Medulla oblongata (tissue), 1 donor: ENCODE measurements around the gene CAPN11.
A peak's percentile ranks its signal among the peaks of the same experiment; 100 is the strongest.

ENCODE experiments used
- DNase-seq: peaks from one replicate; pipeline ENCODE4 v3.0.0-alpha.2; 2015; ENCODE audit errors: extremely low spot score

CAPN11 gene

DNA sequence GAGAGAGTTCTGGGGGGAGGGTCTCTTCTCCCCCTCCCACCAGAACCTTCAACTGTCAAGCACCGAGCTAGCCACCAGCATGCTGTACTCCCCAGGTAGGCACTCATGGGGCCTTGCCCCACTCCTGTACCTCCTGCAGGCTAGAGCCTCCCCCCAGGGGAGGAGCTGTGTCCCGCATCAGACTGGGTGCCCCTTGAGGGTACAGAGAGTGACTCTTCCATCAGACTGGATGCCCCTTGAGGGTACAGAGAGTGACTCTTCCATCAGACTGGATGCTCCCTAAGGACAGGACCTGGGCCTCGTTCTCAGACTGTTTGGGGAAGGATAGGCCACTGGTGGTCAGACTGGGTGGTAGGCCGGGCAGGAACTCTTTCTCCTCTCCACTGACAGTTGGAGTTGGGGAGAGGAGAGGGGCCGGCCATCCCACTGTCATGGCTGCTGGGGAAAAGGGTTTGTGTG, at the start of gene CAPN11:
CAPN11 (plus strand) TSS at position 51 of the 459 bp plus-strand sequence; CDS start at position 80, 29 bp downstream.
- DNase-seq = no peak

DNA sequence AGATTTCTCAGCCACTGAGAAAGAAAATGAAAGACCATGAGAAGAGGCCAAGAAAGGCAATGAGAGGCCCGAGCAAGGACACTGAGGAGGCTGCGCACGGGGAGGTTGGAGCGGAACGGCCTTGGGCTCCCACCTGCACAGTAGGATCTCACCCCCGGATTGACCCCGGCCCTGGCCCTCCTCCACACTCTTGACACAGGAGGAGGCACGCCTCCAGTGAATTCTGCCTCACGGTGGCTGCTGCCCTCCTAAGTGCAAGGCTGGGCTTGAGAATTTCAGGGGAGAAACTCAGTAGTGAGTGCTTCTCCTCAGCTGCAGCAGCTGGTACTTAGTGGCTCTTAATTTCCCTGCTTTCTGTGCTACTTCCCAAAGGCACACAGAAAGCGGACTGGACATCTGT, 49.4 kb upstream of the CAPN11 start:
- no peak for DNase-seq

GRCh38 chr6:44110005-44110676, 48.5 kb upstream of the CAPN11 start:
- DNase-seq = no peak

GRCh38 chr6:44110966-44111365, 47.7 kb upstream of the CAPN11 start:
- DNase-seq = no peak

- DNase-seq = no peak
Observed at GRCh38 chr6:44111434-44112417, 46.9 kb upstream of the CAPN11 start.

GRCh38 chr6:44113414-44113813, 45.2 kb upstream of the CAPN11 start:
- DNase-seq = no peak

- DNase-seq = no peak
Observed at GRCh38 chr6:44115866-44116265, 42.8 kb upstream of the CAPN11 start.

- DNase-seq = no peak
Observed at GRCh38 chr6:44116641-44117382, 41.8 kb upstream of the CAPN11 start.

DNA sequence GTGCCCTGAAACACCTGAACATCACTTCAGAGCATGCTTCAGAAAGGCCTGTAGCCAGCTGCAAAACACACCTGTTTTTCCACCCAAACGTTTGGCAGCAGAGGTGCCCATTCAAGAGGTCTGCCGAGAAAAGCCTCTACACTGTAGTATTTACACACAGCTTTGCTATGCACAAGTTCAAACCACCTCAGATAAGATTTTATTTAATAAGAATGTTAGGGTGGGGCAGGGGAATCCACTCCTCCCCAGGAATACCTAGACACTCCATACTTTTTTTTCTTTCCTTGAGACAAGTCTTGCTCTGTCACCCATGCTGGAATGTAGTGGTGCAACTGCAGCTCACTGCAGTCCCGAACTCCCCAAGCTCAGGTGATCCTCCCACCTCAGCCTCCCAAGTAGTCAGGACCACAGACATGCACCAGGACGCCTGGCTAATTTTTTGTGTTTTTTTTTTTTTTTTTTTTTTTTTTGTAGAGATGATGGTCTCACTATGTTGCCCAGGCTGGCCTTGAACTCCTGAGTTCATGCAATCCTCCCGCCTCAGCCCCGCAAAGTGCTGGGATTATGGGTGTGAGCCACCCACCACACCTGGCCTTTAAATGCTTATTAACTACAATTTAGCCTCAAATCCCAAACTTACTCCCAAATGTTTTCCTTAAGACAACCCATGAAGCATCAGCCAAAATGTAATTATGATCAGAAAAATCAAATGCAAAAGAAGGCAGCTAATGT, 41.1 kb upstream of the CAPN11 start:
- no peak for DNase-seq

DNA sequence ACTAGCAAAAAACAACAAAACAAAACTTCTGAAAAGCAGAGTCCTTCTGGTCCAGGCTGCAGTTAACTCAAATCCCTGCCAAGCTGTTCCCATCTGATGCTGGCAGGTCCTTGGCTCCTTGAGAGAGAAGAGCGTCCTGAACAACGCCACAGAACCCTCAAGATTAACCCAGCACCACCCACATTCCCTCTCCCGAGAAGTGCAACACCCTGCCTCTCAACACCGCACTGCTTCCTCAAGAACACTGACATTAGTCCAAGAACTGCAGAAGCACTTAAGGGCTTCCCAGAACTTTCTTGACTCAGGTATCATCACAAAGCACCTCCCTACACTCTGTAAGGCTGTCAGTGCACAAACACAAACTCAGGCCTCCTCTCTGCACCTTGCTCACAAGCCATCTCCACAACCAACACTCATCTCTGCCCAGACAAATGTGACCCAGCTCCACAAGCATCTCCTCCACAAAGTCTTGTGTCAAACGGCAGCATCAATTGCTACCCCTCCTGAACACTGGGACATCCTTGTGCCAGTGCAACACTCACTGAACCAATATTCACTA, 38.8 kb upstream of the CAPN11 start:
- DNase-seq = no peak

DNA sequence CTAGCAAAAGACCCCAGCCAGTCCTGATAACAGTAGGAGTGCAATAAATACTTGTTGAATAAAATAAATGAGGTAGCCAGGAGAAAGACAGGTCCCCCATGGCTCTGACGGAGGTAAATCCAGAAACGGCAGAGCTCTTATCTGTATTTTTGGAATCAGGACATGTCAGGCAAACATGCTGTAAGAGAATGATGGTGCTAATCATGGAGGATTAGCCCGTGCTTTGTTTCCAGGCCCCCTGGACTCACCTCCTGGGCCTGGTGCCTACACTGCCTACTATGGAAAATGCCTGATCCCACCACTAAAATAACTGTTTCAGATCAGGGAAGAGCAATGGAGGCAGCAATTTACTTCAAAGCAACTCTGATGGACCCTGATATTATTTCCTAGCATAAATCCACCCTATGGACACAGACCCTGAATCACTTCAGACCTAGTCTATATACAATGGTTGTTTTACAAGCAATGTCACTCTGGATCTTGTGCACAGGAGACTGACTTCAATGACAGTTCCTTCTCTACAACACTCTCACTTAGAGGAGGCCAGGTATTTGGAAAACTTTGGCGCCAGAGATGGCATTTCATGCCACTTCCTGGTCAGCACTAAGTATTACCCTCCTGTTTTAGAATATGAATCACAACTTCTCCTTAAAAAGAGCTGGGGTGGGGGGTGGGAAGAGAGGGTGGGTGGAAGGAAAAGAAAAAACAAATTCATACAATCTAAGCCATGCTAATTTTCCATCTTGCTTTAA, 37.8 kb upstream of the CAPN11 start:
- DNase-seq = no peak

GRCh38 chr6:44122801-44123200, 35.8 kb upstream of the CAPN11 start:
- no peak for DNase-seq

GRCh38 chr6:44123544-44123943, 35.1 kb upstream of the CAPN11 start:
- no peak for DNase-seq

DNA sequence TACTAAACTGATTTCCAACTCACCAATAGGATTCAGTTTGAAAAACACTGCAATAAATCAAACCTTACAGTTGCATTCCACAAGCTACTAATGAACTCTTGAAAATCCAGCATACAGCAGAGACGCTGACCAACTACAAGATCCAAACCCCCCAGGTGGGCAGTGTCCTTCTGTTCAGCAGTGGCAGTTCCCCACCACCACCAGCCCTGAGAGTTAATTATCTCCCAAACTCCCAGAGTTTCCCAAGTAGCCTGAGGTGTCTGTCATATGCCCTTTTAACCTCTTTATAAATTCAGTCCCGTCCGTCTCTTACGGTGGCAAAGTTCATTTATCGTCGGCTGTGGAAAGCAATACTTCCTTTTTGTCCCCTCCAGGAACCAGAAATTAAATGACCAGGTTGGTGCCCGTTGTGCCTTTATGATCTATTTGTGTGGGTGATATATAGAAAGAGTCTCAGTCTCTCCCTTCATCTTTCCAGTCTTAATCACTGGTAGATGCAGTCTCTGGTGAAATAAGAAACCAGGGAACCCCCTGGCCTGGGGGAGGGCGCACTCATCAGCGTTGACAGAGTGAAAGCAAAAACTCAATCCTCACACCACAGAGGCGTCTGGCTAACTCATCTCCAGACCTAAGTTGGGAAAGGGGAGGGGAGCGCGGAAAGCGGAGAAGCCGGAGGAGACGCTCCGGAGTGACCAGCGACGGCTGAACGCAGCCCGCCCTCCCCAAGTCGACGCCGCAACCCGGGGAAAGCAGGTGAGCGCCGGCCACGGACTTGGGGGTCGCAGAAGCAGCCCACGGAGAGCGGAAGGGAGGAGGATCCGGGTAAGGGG, 32.1 kb upstream of the CAPN11 start:
- DNase-seq = peak; percentile 41

DNA sequence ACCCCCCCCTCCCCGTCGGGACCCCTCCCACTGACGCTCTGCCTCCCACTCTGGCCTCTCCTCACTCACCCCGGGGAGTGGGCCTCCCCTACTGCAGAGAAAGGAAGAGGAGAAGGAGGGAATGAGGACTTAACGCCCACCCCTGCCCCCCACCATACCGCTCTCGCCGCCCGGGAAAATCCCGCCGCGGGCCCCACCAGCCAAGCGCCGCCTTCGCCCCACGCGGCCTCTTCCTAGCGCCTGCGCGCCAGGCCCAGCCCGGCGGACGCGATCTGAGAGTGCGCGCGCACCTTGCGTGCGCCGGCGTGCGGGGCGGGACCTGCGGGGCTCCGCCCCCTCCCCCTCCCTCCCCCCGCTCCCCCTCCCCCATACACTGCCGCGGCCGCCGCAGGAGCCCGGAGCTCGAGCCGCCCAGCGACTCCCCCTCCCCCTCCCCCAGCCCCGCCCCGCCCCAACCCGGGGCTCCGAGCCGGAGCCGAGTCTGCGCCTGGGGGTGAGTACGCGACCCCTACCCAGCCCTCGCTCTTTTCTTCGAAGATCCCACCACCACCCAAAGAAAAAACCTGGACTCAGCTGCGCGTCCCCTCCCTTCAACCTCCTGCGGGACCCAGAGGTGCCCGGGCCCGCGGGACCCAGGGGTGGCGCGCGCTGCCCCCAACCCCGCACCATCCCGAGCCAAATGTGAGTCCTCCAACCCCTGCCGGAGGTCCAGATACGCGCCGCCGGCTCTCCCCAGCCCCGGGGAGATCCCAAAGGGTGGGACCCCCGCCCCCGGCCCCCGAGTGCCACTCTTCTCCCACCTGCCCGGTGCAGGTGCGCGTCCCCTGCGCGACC, 31.2 kb upstream of the CAPN11 start, which contains the start of the genes MRPL14 and TMEM63B:
MRPL14 (minus strand) TSS at position 267 of the 834 bp plus-strand sequence. CDS start 10,841 bp downstream, outside the sequence.
TMEM63B (plus strand) TSS at position 369 of the 834 bp plus-strand sequence. CDS start 7,031 bp downstream, outside the sequence.
- DNase-seq = peak; percentile 90

- DNase-seq = peak; percentile 23
Observed at GRCh38 chr6:44128020-44128917, 30.4 kb upstream of the CAPN11 start.

DNA sequence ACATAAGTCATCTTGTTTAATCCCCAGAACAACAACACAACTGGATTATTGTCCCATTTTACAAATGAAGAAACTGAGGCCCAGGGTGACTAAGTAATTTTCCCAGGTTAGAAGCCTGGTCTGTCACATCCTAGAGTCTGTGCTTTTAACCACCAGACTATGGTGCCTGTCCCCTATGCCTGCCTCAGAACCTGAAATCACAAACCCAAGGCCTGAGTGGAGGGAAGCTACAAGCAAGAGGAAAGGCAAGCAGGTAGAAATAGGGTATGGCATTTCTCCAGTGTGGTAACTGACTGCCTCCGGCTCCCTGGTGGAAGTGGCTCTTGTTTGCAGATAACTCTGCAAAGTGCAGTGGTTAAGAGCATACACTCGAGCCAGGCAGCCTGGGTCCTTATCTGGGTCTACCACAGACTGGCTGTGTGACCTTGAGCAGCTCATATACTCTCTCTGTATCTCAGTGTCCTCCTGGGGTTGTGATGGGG, 28.7 kb upstream of the CAPN11 start:
- no peak for DNase-seq
